K562 treated with DMSO at 1 percent for 12 hours (cell line): Measurements from ENCODE around the gene DNAJC18. TPM values are rescaled to one million over a fixed set of nuclear protein-coding genes. Genes with fewer than 3 reads are reported as not detected.

Experiments
- total RNA-seq: library from RNA; unstranded; fragments of 300-600 nt; gene quantifications from 2 replicates; pipeline ENCODE4 v1.2.3, GENCODE V29; 2022; ENCODE audit not compliant: insufficient read depth

The DNAJC18 gene
- total RNA-seq, result 3.1 and 3.4 TPM in 2 replicates

GRCh38 chr5:139439013-139439903 lies at the start of gene DNAJC18:
TSS of gene DNAJC18 (minus strand) at chr5:139439525. CDS start at chr5:139439445, 80 bp downstream.

DNA sequence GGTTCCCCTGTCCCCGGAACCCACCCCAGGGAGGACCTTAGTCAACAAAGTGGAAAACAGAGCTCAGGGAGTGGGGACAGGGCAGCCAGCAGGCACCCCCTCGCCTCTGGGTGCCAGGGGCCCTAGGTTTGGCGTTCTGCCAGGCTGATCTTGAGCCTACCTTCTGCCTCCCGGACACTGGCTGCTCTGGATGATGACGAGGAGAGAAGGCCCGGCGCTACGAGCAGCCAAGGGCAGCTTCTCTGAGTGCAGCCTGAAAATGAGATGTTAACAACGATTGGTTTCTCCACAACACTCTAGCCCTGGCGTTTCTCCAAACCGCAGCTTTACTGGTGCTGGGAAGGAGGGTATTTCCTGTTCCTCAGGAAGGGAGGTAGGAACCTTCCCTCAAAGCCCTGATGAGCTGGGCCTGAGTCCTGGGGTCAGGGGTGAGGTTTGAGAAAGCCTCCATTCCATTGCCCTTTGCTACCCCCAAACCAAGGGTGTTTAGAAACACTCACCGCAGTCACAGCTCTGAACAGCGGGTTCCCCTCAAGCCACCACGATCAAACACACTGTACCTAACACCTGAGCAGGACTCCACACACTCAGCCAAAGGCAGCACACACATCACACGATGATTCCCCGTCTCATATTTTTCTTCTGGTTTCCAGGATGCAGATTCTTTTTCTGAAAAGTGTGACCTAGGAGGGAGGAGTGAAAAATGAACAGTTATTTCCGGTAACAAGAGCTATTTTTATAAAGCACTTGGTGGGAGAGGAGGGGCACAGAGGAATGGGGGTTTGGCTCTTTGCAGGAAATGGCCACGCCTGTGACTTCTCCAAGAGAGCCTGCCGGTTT lies 42.9 kb upstream of the DNAJC18 start, which contains the start of gene STING1:
TSS of gene STING1 (minus strand) at position 709 of the 840 bp plus-strand sequence. CDS start 1,054 bp downstream, outside the sequence.

DNA sequence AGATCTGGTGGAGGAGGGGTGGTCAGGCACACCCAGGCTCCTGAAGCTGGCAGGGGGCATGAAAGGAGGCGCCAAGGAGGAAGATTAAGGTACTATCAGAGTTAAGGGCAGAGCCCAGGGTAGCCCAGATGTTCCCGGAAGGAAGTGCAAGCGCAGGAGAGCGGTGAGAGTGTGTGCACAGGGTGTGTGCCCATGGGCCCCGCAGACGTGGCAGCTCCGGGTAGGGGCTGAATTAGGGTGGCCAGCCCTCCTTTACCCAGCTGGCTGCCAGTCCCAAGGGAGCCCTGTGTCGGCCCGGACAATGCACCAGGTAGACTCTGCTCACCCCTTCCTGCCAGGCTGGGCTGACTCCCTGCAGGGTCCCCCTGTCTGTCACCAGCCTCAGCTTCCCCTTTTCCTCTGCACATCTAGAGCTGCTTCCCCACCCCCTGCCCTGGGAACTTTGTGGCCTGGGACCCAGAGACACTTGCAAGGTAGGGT lies 31.5 kb upstream of the DNAJC18 start, which contains the start of gene SMIM33:
TSS of gene SMIM33 (plus strand) at position 184 of the 480 bp plus-strand sequence. CDS start at position 302, 118 bp downstream.

DNA sequence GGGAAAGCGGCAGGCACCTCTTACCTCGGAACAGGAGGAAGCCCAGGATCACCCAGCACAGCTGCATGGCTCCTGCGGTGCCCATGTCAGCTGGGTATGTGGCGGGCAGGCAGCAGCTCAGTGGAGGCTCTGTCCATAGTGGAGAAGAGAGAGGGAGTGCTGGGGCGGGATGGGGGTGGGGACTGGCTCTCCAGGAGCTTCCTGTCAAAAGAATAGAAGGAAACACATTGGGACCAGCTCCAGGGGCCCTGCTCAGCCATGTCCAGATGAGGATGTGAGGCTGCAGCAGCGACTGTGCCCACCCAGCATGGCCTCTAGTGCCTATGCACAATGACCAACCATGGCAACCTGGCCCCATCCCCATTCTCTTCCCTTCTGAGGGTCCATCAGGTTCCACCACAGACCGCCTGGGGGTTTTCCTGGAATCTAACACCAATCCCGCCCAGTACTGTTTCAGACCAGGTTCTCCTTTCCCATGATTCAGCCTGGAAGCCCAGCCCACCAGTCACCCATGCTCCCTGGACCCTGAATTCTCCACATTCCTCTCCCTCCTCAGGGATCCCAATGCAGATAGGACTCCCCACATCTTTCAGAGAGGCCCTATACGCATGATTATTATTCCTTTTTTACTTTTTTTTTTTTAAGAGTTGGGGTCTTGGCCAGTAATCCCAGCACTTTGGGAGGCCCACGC lies 23.4 kb upstream of the DNAJC18 start, which contains the start of gene ECSCR:
TSS of gene ECSCR (minus strand) at position 158 of the 691 bp plus-strand sequence. CDS start at position 85, 73 bp downstream.

DNA sequence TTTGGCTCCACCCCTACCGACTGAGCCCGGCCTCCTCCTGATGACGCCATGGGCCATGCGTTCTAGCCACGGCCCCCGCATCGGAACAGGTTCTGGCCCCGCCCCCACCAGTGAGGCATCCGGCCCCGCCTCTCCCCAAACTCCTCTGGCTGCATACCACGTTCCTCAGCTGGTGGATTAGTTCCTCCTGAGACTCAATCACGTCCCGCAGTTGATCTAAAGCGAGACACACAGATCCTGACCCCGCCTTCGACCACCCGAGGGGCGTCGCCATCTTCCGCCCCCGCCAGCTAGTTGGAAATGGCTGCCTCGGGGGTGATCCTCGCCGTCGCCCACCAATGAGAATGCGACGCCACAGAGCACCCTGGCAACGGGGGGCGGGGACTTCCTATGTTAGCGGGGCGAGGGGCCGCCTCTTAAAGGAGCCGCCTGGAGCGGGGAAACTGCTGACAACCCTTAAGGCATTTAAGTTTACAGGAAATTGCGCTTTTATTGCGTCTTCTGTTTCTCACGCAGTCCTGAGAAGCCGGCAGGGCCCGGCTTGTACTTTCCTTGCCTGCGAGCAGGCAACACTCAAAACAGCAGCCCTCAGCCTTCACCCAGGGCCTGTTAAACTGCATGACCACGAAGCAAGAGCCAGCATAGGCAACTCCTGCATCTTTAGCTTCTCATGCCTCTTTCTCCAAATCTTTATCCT lies 35.4 kb downstream of the DNAJC18 start, which contains the start of gene SPATA24:
TSS of gene SPATA24 (minus strand) at position 303 of the 697 bp plus-strand sequence. CDS start at position 274, 29 bp downstream.

GRCh38 chr5:139394654-139395566 lies 44.4 kb downstream of the DNAJC18 start, which contains the start of gene PROB1:
TSS of gene PROB1 (minus strand) at chr5:139395104. CDS start at chr5:139395081, 23 bp downstream.

GRCh38 chr5:139389701-139390638 lies 49.4 kb downstream of the DNAJC18 start, which contains the start of gene MZB1:
TSS of gene MZB1 (minus strand) at chr5:139389913. CDS start at chr5:139389856, 57 bp downstream.

DNA sequence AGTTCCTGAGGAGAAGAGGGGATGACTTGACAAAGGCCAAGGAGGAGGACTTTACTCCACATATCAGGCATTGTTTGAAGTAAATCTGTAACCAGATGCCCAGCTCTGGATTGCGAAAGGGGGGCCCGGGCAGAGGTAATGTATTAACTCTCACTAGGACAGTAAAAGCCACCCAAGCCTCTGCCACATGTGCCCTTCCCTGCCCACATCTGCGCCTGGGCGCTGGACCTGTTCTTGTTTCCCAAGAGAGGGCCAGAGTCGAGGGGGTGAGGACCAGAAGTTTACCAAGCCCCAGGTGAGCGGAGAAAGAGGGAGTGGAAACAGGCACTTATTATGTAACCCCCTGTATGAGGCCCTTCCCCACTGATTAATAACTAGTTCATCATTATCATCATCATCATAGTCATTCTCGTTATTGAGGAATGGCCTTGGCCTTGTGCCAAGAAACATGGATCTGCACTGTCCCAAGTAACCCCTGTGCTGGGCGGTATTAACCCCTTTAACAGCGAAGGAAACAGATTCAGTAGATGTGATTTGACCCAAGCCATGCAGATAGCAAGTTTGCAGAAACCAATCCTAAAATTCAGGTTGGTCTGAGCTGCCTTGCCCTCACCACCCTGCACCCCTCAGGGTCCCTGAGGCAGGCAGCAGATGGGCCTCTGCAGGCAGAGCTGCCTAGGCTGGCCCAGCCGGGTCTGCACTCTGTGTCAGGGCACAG lies 55.9 kb downstream of the DNAJC18 start, which contains the start of gene SLC23A1:
TSS of gene SLC23A1 (minus strand) at position 23 of the 718 bp plus-strand sequence. CDS start 44 bp downstream, outside the sequence.

Other genes starting within 250 kb of the DNAJC18 start
- 33.9 and 37.7 TPM in 2 replicates for gene SIL1, start 241.2 kb downstream of the DNAJC18 start, total RNA-seq
- gene MATR3, start 145.8 kb downstream of the DNAJC18 start, total RNA-seq, result 62.3 and 136 TPM in 2 replicates
- 81.2 and 128 TPM in 2 replicates for gene PAIP2, start 97.7 kb downstream of the DNAJC18 start, total RNA-seq
- not detected in 2 replicates for gene SLC23A1, start 56.2 kb downstream of the DNAJC18 start, total RNA-seq
- not detected in 2 replicates for gene MZB1, start 49.6 kb downstream of the DNAJC18 start, total RNA-seq
- 1.5 and 3.0 TPM in 2 replicates for gene PROB1, start 44.4 kb downstream of the DNAJC18 start, total RNA-seq
- gene SPATA24, start 35.4 kb downstream of the DNAJC18 start, total RNA-seq, result 9.5 TPM in 1 of 2 replicates, not detected in the other
- gene ECSCR, start 23.2 kb upstream of the DNAJC18 start, total RNA-seq, result not detected in 2 replicates
- gene SMIM33, start 31.5 kb upstream of the DNAJC18 start, total RNA-seq, result not detected in 2 replicates
- 62.4 and 97.5 TPM in 2 replicates for gene STING1, start 43.2 kb upstream of the DNAJC18 start, total RNA-seq
- gene UBE2D2, start 121.8 kb upstream of the DNAJC18 start, total RNA-seq, result 114 and 124 TPM in 2 replicates
- 80.1 and 103 TPM in 2 replicates for gene CXXC5, start 208.8 kb upstream of the DNAJC18 start, total RNA-seq